HG02763 (cell line): Measurements from ENCODE around the gene RALY.
"Not testable (repeated sequence)": the region's sequence is repeated elsewhere in the genome, so short reads cannot be mapped to it uniquely, and the experiment has no call there.

Source experiments
- ATAC-seq: cut with Tn5 transposase; IDR thresholded peaks from one replicate; pipeline ENCODE4 v1.9.1; 2021; ENCODE audit warnings: mild to moderate bottlenecking, moderate library complexity; ENCODE audit not compliant: unreplicated experiment

The RALY gene

GRCh38 chr20:34131491-34131890 lies 137.8 kb downstream of the RALY start:
- ATAC-seq = no peak

- not testable (repeated sequence) for ATAC-seq
Observed at GRCh38 chr20:34132491-34132890, 138.8 kb downstream of the RALY start.

- not testable (repeated sequence) for ATAC-seq
Observed at GRCh38 chr20:34132943-34133342, 139.2 kb downstream of the RALY start.

GRCh38 chr20:34133365-34133860 lies 139.7 kb downstream of the RALY start:
- not testable (repeated sequence) for ATAC-seq
